ENCODE results near the gene NUDT17. TPM values are rescaled to one million over a fixed set of nuclear protein-coding genes. Genes with fewer than 3 reads are reported as not detected.
"Not testable (repeated sequence)": the region's sequence is repeated elsewhere in the genome, so short reads cannot be mapped to it uniquely, and the experiment has no call there.

NUDT17 gene
- total RNA-seq, 1 experiment from 2014 or later: 4.4 TPM

DNA sequence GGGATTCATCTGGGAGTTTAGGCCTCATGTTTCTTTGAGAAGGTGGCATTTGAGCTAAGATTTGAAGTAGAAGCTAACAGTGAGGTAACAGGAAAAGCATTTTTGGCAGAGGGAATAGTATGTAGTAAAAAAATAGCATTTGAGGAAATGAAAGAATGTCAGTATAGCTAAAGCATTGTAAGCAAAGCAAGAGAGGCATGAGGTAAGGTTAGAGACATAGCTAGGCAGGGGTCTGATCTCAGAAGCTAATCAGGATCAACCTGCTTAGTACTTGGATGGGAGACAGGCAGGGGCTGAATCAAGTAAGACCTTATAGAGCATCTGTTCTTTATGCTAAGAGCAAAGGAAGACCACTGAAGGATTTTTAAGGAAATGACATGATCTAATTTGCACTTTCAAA lies 17.5 kb upstream of the NUDT17 start:
- H3K36me3 ChIP-seq (replicated peaks; ENCODE audit: control insufficient read depth, insufficient read depth, low read length): peaks cover 27% of the 10 kb centered on the region
- no peak overlapping the region for H3K4me3 ChIP-seq (ENCODE audit: insufficient read depth, low read depth, low read length)
- no peaks in the 10 kb centered on the region for H3K27me3 ChIP-seq (ENCODE audit: control insufficient read depth, insufficient read depth, low read length)
- DNase-seq: no peak

DNA sequence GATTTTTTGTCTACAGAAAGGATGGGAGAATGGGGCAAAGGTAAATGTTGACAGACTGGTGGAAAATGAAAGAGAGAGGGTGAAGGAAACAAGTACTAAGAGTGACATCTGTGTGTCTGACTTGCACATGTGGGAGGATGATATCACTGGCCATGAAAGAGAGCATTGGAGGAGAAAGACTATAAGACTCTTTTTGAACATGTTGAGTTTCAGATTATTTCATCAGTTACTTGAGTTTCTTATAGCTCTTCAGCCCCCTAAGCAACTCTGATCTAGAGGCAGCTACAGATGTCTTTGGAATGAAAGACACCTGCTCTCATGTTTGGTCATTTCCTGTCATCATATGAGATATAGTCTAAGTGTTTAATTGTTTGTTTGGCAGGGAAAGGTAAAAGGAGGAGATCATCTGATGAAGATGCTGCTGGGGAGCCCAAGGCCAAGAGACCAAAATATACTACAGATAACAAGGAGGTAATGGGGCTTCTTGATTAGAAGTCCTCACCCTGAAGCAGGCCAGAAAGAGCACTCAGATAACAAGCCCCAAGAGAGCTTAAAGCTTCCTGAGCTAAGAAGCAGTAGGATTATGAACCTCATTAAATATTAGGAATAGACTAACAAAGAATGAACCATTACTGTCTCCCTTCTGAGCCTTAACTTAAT lies 16.9 kb upstream of the NUDT17 start:
- H3K36me3 ChIP-seq (replicated peaks; ENCODE audit: control insufficient read depth, insufficient read depth, low read length): peaks cover 31% of the 10 kb centered on the region

GRCh38 chr1:145830810-145831209 lies 14.6 kb upstream of the NUDT17 start:
- peaks cover 37% of the 10 kb centered on the region for H3K36me3 ChIP-seq (replicated peaks; ENCODE audit: control insufficient read depth, insufficient read depth, low read length)
- H3K4me3 ChIP-seq (ENCODE audit: insufficient read depth, low read depth, low read length); H3K27me3 ChIP-seq (ENCODE audit: control insufficient read depth, insufficient read depth, low read length); DNase-seq: not testable (repeated sequence)

More for the DNA sequence above, 16.9 kb upstream of the NUDT17 start:
- Histone ChIP-seq H3K4me3 (ENCODE audit: insufficient read depth, low read depth, low read length) (no peak overlapping the region), H3K27me3 (ENCODE audit: control insufficient read depth, insufficient read depth, low read length) (no peaks in the 10 kb centered on the region)
- no peak for DNase-seq

DNA sequence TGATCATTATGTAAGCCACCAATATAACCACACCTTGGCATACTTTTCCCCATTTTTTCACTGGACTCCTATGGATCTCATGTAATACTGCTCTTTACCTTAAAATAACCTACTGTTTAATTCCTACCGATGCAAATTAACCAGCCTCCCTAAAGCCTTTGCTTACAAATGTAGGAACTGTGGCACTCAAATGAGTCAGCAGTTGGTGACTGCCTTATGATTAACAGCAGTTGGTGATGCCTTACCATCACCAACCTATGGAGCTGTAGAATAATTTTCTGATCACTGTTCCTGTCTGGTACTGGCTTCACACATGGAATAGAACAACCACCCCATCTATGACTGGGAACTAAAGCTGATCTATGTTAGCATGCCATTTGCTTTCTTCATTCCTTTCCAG lies 7.8 kb upstream of the NUDT17 start:
- Histone ChIP-seq H3K4me3 (ENCODE audit: insufficient read depth, low read depth, low read length) (no peak overlapping the region), H3K36me3 (replicated peaks; ENCODE audit: control insufficient read depth, insufficient read depth, low read length) (peaks cover 42% of the 10 kb centered on the region), H3K27me3 (ENCODE audit: control insufficient read depth, insufficient read depth, low read length) (no peaks in the 10 kb centered on the region)
- no peak for DNase-seq

DNA sequence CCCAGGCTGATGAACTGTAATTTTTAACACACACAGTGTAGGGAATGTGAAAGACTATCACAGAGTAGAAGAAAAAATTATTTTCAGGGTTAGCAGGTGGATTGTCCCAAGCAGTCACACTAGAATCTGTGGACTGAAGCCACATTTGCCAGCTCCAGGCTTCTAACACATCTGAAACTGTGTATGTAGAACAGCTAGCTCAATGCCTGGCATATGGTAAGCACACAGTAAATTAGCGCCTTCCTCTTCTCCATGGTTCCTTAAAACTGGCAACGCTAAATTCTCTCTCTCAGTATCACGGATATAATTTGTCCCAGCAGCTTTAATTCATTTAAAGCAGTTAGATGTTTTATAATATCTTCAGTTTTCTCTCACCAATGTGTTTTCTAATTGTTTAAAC lies 2.4 kb upstream of the NUDT17 start:
- DNase-seq: no peak
- Histone ChIP-seq H3K36me3 (replicated peaks; ENCODE audit: control insufficient read depth, insufficient read depth, low read length) (peaks cover 20% of the 10 kb centered on the region), H3K27me3 (ENCODE audit: control insufficient read depth, insufficient read depth, low read length) (peaks cover 5% of the 10 kb centered on the region; the same call in 1 of the 2 replicates), H3K4me3 (ENCODE audit: insufficient read depth, low read depth, low read length) (no peak overlapping the region)

- H3K36me3 ChIP-seq (replicated peaks; ENCODE audit: control insufficient read depth, insufficient read depth, low read length): peaks cover 17% of the 10 kb centered on the region
- DNase-seq: no peak
- peaks cover 5% of the 10 kb centered on the region; the same call in 1 of the 2 replicates for H3K27me3 ChIP-seq (ENCODE audit: control insufficient read depth, insufficient read depth, low read length)
Observed at GRCh38 chr1:145845144-145845513, 301 bp upstream of the NUDT17 start.

DNA sequence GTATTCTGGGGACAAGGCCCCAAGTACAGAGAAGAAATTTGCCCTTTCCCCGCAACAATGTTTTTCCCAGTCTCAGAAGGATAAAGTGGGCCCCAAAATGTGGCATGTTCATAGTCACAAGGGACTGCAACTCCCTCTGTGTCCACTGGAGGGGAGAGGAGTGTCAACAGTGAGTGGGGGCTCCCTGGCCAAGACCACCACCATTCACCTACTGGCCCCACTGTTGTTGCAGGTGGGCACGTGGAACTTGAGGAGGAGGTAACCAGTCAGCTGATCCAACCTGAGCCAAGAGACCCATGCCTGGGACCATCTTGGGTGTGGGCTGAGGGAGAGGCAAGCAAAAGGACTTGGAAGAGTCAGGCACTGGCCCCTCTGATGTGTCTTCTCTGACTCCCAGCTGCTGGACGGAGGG lies 777 bp downstream of the NUDT17 start:
- Histone ChIP-seq H3K36me3 (replicated peaks; ENCODE audit: control insufficient read depth, insufficient read depth, low read length) (peaks cover 13% of the 10 kb centered on the region), H3K27me3 (ENCODE audit: control insufficient read depth, insufficient read depth, low read length) (peaks cover 5% of the 10 kb centered on the region; the same call in 1 of the 2 replicates), H3K4me3 (ENCODE audit: insufficient read depth, low read depth, low read length) (peak overlapping the region; percentile 69)
- peak; percentile 85 for DNase-seq

More at GRCh38 chr1:145845144-145845513, 301 bp upstream of the NUDT17 start:
- H3K4me3 ChIP-seq (ENCODE audit: insufficient read depth, low read depth, low read length): peak overlapping the region; percentile 69; the same call in 1 of the 2 replicates

GRCh38 chr1:145847827-145848226 lies 2.4 kb downstream of the NUDT17 start:
- no peak overlapping the region for H3K4me3 ChIP-seq (ENCODE audit: insufficient read depth, low read depth, low read length)
- H3K27me3 ChIP-seq (ENCODE audit: control insufficient read depth, insufficient read depth, low read length): peaks cover 5% of the 10 kb centered on the region; the same call in 1 of the 2 replicates
- no peak for DNase-seq
- peaks cover 11% of the 10 kb centered on the region for H3K36me3 ChIP-seq (replicated peaks; ENCODE audit: control insufficient read depth, insufficient read depth, low read length)

- H3K27me3 ChIP-seq (ENCODE audit: control insufficient read depth, insufficient read depth, low read length): peaks cover 5% of the 10 kb centered on the region; the same call in 1 of the 2 replicates
- peak; percentile 87 for DNase-seq
- H3K4me3 ChIP-seq (ENCODE audit: insufficient read depth, low read depth, low read length): no peak overlapping the region
- H3K36me3 ChIP-seq (replicated peaks; ENCODE audit: control insufficient read depth, insufficient read depth, low read length): peaks cover 16% of the 10 kb centered on the region
Observed at GRCh38 chr1:145849356-145850160, 4.1 kb downstream of the NUDT17 start.

GRCh38 chr1:145855426-145855948 lies 10.1 kb downstream of the NUDT17 start:
- Histone ChIP-seq H3K4me3 (ENCODE audit: insufficient read depth, low read depth, low read length) (no peak overlapping the region), H3K36me3 (replicated peaks; ENCODE audit: control insufficient read depth, insufficient read depth, low read length) (peaks cover 23% of the 10 kb centered on the region), H3K27me3 (ENCODE audit: control insufficient read depth, insufficient read depth, low read length) (no peaks in the 10 kb centered on the region)
- no peak for DNase-seq

DNA sequence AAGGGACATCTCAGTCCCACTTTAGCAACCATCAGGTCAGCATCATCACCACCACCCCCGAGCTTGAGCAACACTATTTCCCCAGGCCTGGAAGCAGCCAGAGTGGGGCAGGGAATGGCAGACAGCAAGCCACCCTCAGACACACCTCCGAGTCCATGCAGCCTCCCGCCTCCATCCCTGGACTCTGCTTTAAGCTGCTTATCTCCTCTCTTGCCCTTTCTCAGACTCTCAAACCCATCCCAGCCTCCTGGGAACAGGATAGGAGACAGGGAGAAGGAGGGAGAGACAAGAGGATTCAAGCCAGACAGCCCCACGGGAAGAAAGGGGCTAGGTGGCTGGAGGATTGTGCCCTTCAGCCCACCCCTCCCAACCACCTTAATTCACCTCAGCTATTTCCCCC lies 11.7 kb downstream of the NUDT17 start:
- H3K36me3 ChIP-seq (replicated peaks; ENCODE audit: control insufficient read depth, insufficient read depth, low read length): peaks cover 19% of the 10 kb centered on the region
- DNase-seq: no peak
- H3K27me3 ChIP-seq (ENCODE audit: control insufficient read depth, insufficient read depth, low read length): no peaks in the 10 kb centered on the region
- no peak overlapping the region for H3K4me3 ChIP-seq (ENCODE audit: insufficient read depth, low read depth, low read length)

DNA sequence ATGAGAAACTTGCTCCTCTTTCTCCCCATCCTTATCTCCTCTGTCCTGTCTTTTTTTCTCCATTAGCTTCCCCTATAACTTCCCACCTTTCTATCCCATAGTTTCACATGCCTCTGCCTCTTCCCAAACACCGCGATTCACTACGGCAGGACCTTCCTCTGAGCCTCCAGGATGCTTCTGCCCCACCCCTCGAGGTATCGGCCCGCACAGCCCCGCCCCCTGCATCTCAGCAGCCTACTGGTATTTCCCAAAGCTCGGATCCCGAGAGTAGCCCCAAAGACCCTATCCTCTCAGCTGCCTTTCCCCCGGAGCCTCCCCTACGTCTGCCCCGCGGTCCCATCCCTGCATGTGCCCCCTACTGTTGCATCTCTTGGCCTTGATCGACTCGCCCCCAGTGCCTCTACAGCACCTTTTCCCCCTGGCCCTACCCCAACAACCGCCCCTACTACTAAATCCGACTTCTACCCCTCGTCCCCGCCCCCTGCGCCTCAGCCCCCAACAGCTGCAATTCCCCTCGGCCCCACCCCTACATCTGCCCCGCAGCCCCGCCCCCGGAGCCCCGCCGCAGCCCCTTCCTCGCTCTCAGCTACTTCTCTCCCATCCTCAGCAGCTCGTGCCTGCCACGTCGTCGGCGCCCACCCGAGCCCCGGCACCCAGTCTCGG lies 12.9 kb downstream of the NUDT17 start:
- Histone ChIP-seq H3K36me3 (replicated peaks; ENCODE audit: control insufficient read depth, insufficient read depth, low read length) (peaks cover 16% of the 10 kb centered on the region), H3K4me3 (ENCODE audit: insufficient read depth, low read depth, low read length) (peak overlapping the region; percentile 90), H3K27me3 (ENCODE audit: control insufficient read depth, insufficient read depth, low read length) (peaks cover 2% of the 10 kb centered on the region; the same call in 1 of the 2 replicates)
- DNase-seq: peak; percentile 96

DNA sequence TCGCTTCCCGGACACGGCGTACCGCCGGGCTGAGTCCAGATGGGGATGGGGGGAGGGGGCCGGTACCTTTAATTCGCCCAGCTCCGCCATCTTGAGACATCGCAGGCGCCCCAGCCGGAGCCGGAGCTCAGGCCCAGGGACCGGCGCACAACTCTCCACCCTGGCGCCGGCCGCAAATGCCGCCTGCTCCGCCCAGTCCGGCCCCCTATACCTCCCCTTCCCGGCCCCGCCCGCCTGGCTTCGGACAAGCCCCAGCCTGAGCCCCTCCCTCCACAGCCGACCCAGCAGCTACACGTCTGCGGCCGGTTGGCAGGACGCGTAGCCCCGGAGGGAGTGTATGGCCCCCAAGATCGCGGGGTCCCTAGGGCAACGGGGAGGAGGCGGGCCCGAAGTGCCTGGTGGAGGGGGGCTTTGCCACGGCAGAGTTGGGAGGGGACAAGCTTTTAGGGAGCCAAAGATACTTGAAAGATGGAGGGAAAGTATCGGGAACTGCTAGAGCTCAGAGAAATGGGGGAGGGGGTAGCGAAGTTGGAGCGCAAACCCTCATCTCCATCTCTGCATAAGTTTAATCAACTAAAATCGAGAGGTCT lies 13.6 kb downstream of the NUDT17 start, which contains the start of gene PIAS3:
TSS of gene PIAS3 (minus strand) at position 181 of the 590 bp plus-strand sequence. CDS start at position 90, 91 bp downstream.
- Histone ChIP-seq H3K4me3 (ENCODE audit: insufficient read depth, low read depth, low read length) (peak within 1 kb of the TSS; percentile 90), H3K36me3 (replicated peaks; ENCODE audit: control insufficient read depth, insufficient read depth, low read length) (peaks cover 14% of the 10 kb centered on the region), H3K27me3 (ENCODE audit: control insufficient read depth, insufficient read depth, low read length) (peaks cover 3% of the 10 kb centered on the region; the same call in 1 of the 2 replicates)
- peak; percentile 99 for DNase-seq

GRCh38 chr1:145859491-145860023 lies 14.1 kb downstream of the NUDT17 start:
- H3K4me3 ChIP-seq (ENCODE audit: insufficient read depth, low read depth, low read length): peak overlapping the region; percentile 90
- peaks cover 12% of the 10 kb centered on the region for H3K36me3 ChIP-seq (replicated peaks; ENCODE audit: control insufficient read depth, insufficient read depth, low read length)
- DNase-seq: peak; percentile 97
- peaks cover 3% of the 10 kb centered on the region; the same call in 1 of the 2 replicates for H3K27me3 ChIP-seq (ENCODE audit: control insufficient read depth, insufficient read depth, low read length)
